Activated T-cell treated with anti-CD3 and anti-CD28 coated beads, Interleukin-2, amount 50 U/mL, for 72 hours (primary cell): ENCODE results near the gene ATP7A. TPM values are rescaled to one million over a fixed set of nuclear protein-coding genes. Genes with fewer than 3 reads are reported as not detected.
"Not testable (repeated sequence)": the region's sequence is repeated elsewhere in the genome, so short reads cannot be mapped to it uniquely, and the experiment has no call there.

ENCODE experiments used
- ATAC-seq, 2 donors: fragments of 150-1000 bp; cut with Tn5 transposase; replicated peaks in 1 of 2; 2 replicates each; pipeline ENCODE4 v1.10.0; 2021; ENCODE audit warnings: moderate library complexity in 2 of 2, mild to moderate bottlenecking in 1 of 2
- DNase-seq, 2 donors: peaks; one replicate each; pipeline ENCODE4 v3.0.0; 2021 to 2022; ENCODE audit warnings: mixed read lengths in 1 of 2
- H3K27ac Mint-ChIP-seq: one replicate; pipeline ENCODE4 v1.8.0; 2022; ENCODE audit warnings: mild to moderate bottlenecking, moderate library complexity, mixed read lengths
- H3K27me3 Mint-ChIP-seq: one replicate; pipeline ENCODE4 v1.8.0; 2022; ENCODE audit warnings: low read depth, mixed read lengths
- H3K36me3 Mint-ChIP-seq, 2 donors: one replicate each; pipeline ENCODE4 v1.8.0; 2022; ENCODE audit warnings: mixed read lengths in 2 of 2, mild to moderate bottlenecking in 1 of 2; ENCODE audit not compliant: insufficient read depth in 2 of 2
- H3K4me1 Mint-ChIP-seq: one replicate; pipeline ENCODE4 v1.8.0; 2022; ENCODE audit warnings: low read depth, mixed read lengths
- H3K4me3 Mint-ChIP-seq, 2 donors: one replicate each; pipeline ENCODE4 v1.8.0; 2022; ENCODE audit warnings: mild to moderate bottlenecking in 2 of 2, mixed read lengths in 2 of 2, moderate library complexity in 2 of 2
- H3K9me3 Mint-ChIP-seq, 2 donors: one replicate each; pipeline ENCODE4 v1.8.0; 2022; ENCODE audit warnings: mixed read lengths in 2 of 2
- total RNA-seq, 2 donors: library from RNA; stranded (reverse); gene quantifications; one replicate each; pipeline ENCODE4 v1.2.3, GENCODE V29; 2022

The ATP7A gene
- total RNA-seq, 2 donors from 2014 or later = 9.9 to 10.1 TPM

DNA sequence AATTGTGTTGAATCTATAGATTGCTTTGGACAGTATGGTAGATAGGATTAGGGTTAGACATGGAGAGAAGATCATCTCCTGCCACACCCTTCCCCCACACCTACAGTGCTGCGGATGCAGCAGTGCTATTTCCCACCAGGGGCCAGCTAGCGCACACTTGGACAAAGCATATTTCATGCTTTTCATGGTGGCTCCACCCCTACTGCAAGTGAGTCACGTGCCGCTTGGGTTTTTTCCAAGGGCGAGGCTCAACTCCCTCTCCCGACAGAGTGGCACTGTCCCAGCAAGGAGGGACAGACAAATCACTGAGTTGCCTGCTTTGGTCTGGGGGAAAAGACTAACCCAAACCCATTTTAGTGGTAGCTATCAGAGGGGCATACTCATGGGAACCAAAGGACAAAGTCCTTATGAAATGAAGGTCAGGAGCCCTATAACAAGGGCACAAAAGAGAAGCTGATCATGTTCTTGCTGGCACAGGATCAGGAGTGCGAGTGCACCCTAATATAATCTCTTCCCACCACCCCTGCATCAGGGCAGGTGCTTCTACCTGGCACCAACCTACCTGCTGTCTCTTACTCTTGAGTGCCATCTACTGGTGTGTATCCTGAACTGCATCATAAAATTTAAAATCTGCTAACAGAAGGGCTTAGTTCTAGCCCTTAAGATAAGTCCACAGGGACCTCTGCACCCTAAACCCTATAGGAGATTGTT lies 114.0 kb downstream of the ATP7A start:
- DNase-seq (peak; percentile 6 to 11), ATAC-seq (peak; percentile 37 to 44)
- Mint-ChIP-seq H3K27me3 (no peaks in the 10 kb centered on the region), H3K4me3 (no peak overlapping the region), H3K4me1 (no peaks in the 10 kb centered on the region), H3K27ac (no peak overlapping the region), H3K36me3 (no peaks in the 10 kb centered on the region), H3K9me3 (no peaks in the 10 kb centered on the region)

DNA sequence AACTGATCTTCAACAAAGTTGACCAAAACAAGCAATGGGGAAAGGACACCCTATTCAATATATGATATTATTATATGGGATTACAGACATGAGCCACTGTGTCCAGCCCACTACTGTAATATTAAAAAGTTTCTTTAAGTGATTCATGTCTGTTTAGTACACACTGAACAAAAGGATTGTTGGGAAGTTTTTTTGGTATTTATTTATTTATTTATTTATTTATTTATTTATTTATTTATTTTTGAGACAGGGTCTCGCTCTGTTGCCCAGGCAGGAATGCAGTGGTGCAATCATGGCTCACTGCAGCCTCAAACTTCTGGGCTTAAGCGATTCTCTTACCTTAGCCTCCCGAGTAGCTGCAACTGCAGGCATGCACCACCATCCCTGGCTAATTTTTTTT lies 117.3 kb downstream of the ATP7A start:
- no peak overlapping the region for H3K4me3 Mint-ChIP-seq
- no peaks in the 10 kb centered on the region for H3K4me1 Mint-ChIP-seq
- no peak overlapping the region for H3K27ac Mint-ChIP-seq
- ATAC-seq = no peak
- no peaks in the 10 kb centered on the region for H3K36me3 Mint-ChIP-seq
- H3K9me3 Mint-ChIP-seq = no peaks in the 10 kb centered on the region
- no peak for DNase-seq
- H3K27me3 Mint-ChIP-seq = no peaks in the 10 kb centered on the region

DNA sequence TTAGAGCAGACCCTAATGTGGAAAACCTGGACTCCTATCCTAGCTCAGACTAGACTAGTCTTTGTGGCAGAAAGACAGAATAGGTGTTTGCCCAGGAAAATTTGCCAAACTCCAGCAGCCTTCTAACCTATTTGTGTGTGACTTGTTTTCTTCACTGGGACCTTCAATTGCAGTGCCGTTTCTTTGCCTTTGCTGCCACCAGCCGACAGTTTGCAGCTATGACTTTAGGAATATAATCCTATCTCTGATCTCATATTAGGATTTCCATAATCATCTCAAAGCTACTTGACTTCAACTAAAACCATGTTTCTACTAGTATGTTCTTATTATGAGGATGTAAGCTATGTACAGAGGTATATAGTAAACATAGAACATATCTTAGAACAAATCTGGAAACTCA lies 119.2 kb downstream of the ATP7A start:
- DNase-seq (no peak), ATAC-seq (no peak)
- Mint-ChIP-seq H3K36me3 (peaks cover 0 to 1% of the 10 kb centered on the region in 2 donors), H3K4me3 (no peak overlapping the region), H3K27me3 (no peaks in the 10 kb centered on the region), H3K27ac (no peak overlapping the region), H3K4me1 (no peaks in the 10 kb centered on the region), H3K9me3 (no peaks in the 10 kb centered on the region)

DNA sequence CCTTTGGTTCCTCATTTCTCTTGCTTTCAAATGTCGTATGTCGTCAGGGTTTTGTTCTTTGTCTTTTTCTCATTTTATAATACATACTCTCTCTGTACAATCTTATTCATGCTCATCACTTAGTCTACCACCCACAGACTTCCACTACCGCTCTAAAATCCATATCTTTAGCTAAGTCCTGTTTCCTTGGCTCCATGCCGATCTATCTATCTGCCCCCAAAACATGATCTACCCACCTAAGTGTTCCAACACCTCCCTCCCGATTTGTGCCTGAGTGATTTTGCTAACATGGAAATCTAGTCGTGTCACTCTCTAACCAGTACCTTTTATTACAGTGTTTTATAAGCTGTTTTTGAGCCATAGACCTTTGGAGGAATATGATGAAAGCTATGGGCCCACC lies 124.6 kb downstream of the ATP7A start:
- peaks cover 1 to 2% of the 10 kb centered on the region in 2 donors for H3K36me3 Mint-ChIP-seq
- no peak for ATAC-seq
- no peak overlapping the region for H3K27ac Mint-ChIP-seq

DNA sequence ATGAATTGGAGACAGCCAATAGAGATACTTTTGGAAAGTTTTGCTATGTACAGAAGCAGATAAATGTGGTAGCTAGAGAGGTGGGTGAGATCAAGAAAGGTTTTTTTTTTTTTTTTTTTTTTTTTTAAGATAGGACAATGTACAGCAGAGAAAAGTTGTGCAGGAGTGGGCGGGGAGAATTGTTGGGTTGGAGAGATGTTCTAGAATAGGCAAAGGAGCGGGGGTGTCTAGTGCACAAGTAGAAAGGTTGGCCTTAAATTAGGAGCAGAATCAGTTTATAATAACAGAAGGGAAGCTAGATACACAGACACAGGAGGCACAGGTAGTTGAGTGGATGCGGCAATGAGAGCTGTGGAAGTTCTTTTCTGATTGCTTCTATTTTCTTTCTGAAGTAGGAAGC lies 127.4 kb downstream of the ATP7A start:
- DNase-seq (no peak), ATAC-seq (no peak)
- Mint-ChIP-seq H3K4me3 (no peak overlapping the region), H3K9me3 (no peaks in the 10 kb centered on the region), H3K27ac (no peak overlapping the region), H3K4me1 (no peaks in the 10 kb centered on the region), H3K36me3 (peaks cover 2 to 3% of the 10 kb centered on the region in 2 donors), H3K27me3 (peaks cover 25% of the 10 kb centered on the region)

More for the DNA sequence above, 124.6 kb downstream of the ATP7A start:
- Mint-ChIP-seq H3K4me3 (no peak overlapping the region), H3K27me3 (peaks cover 25% of the 10 kb centered on the region), H3K9me3 (no peaks in the 10 kb centered on the region), H3K4me1 (no peaks in the 10 kb centered on the region)
- DNase-seq = no peak

DNA sequence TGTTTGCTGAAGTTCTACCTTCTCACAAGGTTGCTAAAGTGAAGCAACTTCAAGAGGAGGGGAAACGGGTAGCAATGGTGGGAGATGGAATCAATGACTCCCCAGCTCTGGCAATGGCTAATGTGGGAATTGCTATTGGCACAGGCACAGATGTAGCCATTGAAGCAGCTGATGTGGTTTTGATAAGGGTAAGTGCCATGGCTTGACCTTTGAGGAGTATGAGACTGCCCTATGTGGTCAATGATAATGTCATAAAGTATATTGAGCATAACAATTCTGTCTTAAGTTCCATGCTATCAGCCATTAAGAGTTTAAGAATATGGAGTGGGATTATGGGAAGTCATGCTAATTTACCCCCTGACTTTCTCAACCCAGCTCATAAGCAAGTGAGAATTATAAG lies 132.1 kb downstream of the ATP7A start:
- peaks cover 6% of the 10 kb centered on the region for H3K27me3 Mint-ChIP-seq
- H3K4me1 Mint-ChIP-seq = no peaks in the 10 kb centered on the region
- H3K9me3 Mint-ChIP-seq = no peaks in the 10 kb centered on the region
- H3K27ac Mint-ChIP-seq = no peak overlapping the region
- H3K4me3 Mint-ChIP-seq = no peak overlapping the region
- H3K36me3 Mint-ChIP-seq = peaks cover 0 to 1% of the 10 kb centered on the region in 2 donors
- no peak for ATAC-seq
- DNase-seq = no peak

DNA sequence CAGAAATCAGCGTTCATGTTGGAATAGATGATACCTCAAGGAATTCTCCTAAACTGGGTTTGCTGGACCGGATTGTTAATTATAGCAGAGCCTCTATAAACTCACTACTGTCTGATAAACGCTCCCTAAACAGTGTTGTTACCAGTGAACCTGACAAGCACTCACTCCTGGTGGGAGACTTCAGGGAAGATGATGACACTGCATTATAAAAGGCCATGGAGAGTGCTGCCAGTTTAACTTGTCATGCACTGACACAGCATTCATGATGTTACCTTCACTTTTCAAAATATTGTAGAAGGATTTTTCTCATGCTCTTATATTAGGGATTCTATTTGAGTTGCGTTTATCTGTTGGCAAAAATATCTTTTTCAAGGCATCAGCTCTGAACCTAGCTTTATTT lies 135.9 kb downstream of the ATP7A start:
- no peaks in the 10 kb centered on the region for H3K27me3 Mint-ChIP-seq
- no peaks in the 10 kb centered on the region for H3K9me3 Mint-ChIP-seq
- peaks cover 0 to 1% of the 10 kb centered on the region in 2 donors for H3K36me3 Mint-ChIP-seq
- ATAC-seq (no peak), DNase-seq (no peak)
- no peak overlapping the region for H3K4me3 Mint-ChIP-seq
- H3K27ac Mint-ChIP-seq = no peak overlapping the region
- H3K4me1 Mint-ChIP-seq = no peaks in the 10 kb centered on the region

DNA sequence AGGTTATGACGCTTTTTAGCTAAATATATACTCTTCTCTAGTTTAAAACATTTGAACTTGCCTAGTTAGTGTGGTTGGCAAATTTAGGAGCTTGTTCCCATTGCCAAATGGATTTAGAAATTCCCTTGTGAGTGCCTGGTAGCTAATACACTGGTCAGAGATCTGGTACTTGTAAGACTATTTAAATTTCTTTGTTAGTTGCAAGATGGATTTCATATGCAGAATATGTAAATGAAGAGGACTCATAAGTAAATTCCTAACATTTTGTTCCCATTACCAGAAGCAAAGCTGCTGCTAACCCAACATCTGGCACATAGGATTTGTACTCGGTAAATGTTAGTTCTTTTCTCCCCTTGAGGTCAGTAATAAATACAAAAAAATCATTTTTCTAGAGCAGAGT lies 137.6 kb downstream of the ATP7A start:
- Mint-ChIP-seq H3K27ac (no peak overlapping the region), H3K36me3 (peaks cover 0 to 2% of the 10 kb centered on the region in 2 donors), H3K4me3 (no peak overlapping the region), H3K9me3 (peaks cover 0 to 6% of the 10 kb centered on the region in 2 donors), H3K27me3 (peaks cover 5% of the 10 kb centered on the region), H3K4me1 (no peaks in the 10 kb centered on the region)
- DNase-seq (no peak), ATAC-seq (no peak)

DNA sequence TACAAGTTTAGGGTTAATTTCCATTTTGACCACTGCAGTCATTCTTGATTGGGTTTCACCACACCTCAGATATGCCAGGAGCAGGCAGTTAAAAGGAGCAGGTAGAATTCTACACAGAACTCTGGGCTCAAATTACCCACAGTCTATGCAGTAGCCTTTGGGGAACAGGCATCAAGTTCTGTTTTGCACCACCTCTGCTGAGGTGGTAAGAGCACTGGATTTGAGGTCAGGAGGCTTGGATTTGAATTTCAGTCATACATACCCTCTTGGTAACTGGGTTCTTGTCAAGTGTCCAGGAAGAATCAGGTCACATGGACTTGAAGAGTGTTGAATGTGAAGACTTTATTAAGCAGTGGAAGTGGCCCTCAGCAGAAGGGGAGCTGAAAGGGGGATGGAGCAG lies 153.2 kb downstream of the ATP7A start:
- no peak overlapping the region for H3K27ac Mint-ChIP-seq

DNA sequence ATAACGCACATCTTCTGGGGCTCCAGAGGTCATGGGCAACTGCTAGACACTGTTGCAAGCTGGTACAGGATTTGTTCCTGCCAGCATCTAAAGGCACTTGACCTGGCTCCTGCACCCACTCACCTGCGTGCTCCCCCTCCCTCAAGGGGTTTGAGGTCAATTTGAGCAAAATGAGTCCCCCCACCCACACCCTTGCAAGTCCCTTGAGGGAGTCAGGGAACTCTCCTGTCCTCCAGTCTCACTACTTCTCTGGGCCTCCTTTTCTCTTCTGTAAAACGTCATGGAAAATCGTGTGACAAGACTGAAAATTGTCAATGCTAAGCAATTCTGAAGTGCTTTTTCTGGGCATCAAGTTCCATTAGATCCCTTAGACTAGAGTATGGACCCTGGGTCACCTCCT lies 153.7 kb downstream of the ATP7A start:
- Mint-ChIP-seq H3K4me1 (peaks cover 23% of the 10 kb centered on the region), H3K27ac (no peak overlapping the region), H3K9me3 (peaks cover 0 to 2% of the 10 kb centered on the region in 2 donors), H3K36me3 (peaks cover 2 to 3% of the 10 kb centered on the region in 2 donors), H3K4me3 (no peak overlapping the region), H3K27me3 (peaks cover 9% of the 10 kb centered on the region)
- DNase-seq (no peak), ATAC-seq (no peak)

More for the DNA sequence above, 153.2 kb downstream of the ATP7A start:
- DNase-seq = no peak
- peaks cover 23% of the 10 kb centered on the region for H3K4me1 Mint-ChIP-seq
- H3K4me3 Mint-ChIP-seq = no peak overlapping the region
- peaks cover 9% of the 10 kb centered on the region for H3K27me3 Mint-ChIP-seq
- peaks cover under 1% of the 10 kb centered on the region in 2 donors for H3K36me3 Mint-ChIP-seq
- no peaks in the 10 kb centered on the region for H3K9me3 Mint-ChIP-seq
- no peak for ATAC-seq

DNA sequence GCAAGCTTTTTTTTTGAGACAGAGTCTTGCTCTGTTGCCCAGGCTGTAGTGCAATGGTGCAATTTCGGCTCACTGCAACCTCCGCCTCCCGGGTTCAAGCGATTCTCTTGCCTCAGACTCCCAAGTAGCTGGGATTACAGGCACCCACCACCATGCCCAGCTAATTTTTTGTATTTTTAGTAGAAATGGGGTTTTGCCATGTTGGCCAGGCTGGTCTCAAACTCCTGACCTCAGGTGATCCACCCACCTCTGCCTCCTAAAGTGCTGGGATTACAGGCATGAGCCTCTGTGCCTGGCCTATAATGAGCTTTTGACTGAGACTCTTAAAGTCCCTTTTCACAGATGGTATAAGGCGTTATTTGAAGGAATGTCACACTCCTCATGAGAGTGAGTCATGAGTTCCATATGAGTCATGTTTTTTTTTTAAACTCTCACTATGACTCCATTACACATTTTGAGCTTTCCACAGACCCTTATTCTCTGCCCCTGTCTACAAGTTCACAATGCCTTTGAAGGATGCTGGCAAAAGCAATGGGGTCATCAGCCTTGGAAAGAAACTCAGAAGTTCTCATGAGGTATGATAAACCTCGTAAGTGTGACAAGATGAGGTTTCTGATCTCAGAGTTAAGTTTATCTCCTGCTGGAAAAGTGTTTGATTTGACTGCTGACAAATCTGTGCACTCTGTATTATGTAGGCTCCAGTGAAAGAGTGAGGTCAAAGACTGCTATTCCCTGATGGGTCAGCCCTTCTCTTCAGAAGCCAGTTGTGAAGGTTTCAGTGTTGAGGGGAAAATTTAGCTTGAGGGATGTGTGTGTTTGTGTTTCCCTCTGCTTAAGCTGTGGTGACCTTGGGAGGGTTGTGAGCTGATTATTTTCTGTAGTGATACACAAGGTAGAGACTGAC lies 154.5 kb downstream of the ATP7A start:
- not testable (repeated sequence) for H3K36me3 Mint-ChIP-seq, H3K9me3 Mint-ChIP-seq, H3K27me3 Mint-ChIP-seq
- ATAC-seq (peak; percentile 93 to 95), DNase-seq (peak; percentile 7 to 25)
- Mint-ChIP-seq H3K4me1 (peaks cover 23% of the 10 kb centered on the region), H3K4me3 (peak overlapping the region; percentile 35 to 75), H3K27ac (peak overlapping the region; percentile 69)

DNA sequence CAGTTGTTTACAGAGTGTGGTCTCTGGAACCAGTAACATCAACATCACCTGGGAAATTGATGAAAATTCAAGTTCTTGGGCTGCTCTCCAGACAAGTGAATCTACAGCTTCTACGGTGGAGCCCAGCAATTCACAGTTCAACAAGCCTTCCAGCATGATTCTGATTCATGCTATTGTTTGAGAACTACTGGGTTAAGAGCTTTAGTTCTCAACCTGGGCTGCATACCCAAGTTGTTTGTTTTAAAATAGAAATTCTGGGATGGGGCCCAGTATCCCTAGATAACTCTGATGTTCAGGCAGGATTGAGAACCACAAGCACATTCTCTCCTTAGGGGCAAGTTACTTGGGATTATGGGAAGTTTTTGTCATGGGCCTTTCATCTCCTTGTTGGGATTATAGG lies 155.6 kb downstream of the ATP7A start:
- no peak overlapping the region for H3K27ac Mint-ChIP-seq
- no peak for ATAC-seq
- H3K4me3 Mint-ChIP-seq = no peak overlapping the region
- H3K9me3 Mint-ChIP-seq = peaks cover 0 to 2% of the 10 kb centered on the region in 2 donors
- DNase-seq = no peak
- H3K36me3 Mint-ChIP-seq = peaks cover 2 to 3% of the 10 kb centered on the region in 2 donors
- peaks cover 23% of the 10 kb centered on the region for H3K4me1 Mint-ChIP-seq
- H3K27me3 Mint-ChIP-seq = peaks cover 9% of the 10 kb centered on the region

DNA sequence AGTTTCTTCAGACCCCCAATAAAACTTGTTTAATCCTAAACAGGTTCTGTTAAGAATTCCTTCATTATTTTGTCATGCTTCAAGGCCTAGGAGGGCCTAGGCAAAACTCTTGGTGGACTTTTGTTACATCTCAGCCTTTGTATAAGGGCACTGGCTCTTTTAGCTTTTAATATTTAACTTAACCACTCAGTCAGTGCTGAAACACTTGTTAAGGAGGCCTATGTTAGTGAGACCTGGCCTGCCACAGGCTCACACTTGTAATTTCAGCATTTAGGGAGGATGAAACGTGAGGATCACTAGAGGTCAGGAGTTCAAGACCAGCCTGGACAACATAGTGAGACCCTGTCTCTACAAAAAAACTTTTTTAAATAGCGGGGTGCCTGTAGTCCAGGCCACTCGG lies 160.8 kb downstream of the ATP7A start:
- Mint-ChIP-seq H3K27me3 (no peaks in the 10 kb centered on the region), H3K36me3 (peaks cover 12 to 16% of the 10 kb centered on the region in 2 donors), H3K4me1 (peaks cover 16% of the 10 kb centered on the region), H3K4me3 (no peak overlapping the region), H3K27ac (no peak overlapping the region), H3K9me3 (peaks cover 6% of the 10 kb centered on the region in 2 donors)
- no peak for DNase-seq
- ATAC-seq = no peak
